ENCODE data around the gene OSBPL8.
A peak's percentile ranks its signal among the peaks of the same experiment; 100 is the strongest.

Gene OSBPL8

DNA sequence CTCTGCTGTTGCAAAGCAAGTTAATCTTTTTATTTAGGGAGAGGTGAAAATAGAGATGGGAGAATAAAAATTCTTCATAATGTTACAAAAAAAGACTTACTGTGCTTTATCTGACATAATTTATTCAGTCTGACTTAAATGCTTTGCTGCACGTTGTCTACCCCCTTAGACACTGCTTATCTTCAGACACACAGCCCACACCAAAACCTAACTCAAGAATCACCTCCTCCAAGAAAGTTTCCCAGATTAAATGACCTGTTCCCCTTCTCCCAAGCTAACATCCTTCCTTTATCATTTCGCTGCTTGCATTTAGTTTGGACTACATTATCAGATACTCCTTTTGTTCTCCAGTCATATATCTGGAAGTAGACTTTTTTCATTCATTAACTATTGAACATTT lies 3.8 kb downstream of the OSBPL8 start:
- DNase-seq, result no peak

DNA sequence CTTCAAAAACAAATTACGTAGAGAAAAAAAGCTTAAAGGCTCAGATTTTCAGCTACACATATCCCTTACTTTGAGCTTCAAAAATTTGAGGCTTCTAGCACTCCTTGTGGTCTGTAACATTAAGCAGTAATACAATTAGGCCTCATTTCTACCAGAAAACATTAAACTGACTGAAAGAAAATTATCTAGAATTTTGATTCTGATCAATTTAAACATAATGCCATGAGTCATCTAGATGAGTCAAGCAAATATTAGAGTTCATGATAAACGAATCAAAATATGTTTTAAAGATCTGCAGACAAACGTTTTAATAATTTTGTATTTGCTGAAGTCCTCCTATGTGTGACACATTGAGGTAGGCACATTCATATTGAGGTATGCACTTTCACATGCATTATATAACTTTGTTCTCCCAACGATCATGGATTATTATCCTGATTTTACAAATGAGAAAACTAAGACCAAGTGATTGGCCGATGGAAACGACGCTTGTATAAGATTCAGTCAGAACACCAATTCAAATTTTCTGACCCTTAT lies 4.3 kb downstream of the OSBPL8 start:
- DNase-seq, result peak in 1 of 6 experiments; percentile 6

DNA sequence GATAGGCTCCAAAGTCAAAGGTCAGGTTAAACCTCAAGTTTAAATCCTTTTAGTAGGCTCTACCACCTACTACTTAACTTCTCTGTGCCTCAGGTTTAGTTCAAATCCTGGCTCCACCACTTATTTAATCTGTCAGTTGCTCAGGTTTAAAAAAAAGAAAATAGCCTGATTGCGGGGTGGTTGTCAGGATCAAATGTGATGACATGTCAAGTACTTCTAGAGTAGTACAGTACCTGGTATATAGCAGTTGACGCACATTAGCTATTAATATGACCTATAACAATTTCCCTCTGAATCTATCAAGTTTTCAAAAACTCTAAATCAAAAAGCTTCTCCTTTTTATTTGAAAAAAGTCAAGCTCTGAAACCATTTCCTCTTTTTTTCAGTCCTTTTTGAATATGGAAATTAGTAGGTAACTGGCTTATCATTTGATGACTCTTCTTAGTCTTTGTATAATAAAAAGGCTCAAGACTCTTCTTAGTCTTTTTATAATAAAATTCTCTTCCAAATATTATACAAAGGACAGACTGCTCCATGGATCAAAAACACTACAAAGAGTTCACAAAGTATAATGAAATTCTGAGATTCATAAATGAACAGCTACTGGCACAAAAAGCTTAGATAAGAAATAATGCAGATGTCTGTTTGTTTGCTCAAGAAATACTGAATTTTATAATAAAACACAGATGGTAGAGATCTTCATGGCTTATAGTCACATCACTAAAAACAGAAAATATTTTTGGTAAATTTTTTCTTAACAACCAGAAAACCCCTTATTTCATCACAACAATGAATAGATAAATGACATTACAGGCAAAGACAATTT lies 5.0 kb downstream of the OSBPL8 start:
- DNase-seq, result no peak

DNA sequence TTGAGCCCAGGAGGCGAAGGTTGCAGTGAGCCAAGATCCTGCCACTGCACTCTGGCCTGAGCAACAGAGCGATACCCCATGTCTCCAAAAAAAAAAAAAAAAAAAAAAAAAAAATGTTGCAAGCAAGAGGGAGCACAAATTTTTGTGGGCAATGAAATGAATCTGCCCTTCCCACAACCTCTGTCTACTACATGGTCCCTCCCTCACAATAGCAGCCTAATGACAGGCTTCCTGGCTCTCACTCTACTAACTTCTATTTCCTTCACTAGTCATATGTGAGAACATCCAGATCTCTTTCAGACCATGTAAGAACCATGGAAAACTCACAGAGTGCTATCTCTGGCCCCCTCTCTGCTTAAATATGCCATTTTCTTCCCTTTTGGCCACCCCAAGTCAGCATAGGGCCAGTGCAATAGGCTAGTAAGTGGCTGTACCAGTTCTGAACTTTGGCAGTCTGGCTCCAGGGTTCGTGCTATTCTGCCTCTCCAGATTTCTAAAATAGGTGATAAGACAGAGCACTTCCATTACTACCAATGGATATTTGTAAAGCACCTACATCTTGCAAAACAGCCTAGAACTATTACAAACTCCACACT lies 7.1 kb downstream of the OSBPL8 start:
- DNase-seq, result peak in 1 of 6 experiments; percentile 3

DNA sequence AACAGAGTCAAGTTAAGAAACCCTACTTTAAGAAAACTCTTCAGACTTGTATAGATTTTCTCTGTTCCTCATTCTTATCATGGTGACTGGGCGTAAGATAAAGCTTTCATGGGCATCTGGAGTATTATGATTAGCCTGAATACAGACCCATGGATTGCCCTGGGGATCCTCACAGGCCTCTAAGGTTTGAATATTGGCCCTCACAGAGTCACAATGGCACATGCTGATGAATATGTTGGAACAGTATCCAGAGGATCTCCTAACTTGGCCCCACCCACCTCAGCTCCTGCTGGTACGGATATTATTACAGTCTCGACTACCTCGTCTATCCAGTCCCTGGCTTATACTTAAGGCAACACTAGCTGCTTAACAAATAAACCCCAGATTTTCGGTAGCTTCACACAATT lies 8.1 kb downstream of the OSBPL8 start:
- DNase-seq, result no peak

DNA sequence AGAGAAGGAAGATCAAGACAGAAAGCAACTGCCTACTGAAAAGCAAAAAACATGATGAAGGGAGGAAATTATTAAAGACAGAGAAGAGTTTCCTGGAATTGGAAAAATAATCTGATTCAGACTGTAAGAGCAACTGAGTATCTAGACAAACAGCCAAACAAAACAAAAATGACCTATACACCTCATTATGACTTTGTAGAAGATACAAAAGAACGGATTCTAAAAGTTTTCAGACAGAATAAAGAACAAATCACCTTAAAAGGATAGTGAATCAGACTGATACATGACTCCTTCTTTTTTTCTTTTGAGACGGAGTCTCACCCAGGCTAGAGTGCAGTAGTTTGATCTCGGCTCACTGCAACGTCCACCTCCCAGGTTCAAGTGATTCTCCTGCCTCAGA lies 10.4 kb downstream of the OSBPL8 start:
- DNase-seq, result no peak

DNA sequence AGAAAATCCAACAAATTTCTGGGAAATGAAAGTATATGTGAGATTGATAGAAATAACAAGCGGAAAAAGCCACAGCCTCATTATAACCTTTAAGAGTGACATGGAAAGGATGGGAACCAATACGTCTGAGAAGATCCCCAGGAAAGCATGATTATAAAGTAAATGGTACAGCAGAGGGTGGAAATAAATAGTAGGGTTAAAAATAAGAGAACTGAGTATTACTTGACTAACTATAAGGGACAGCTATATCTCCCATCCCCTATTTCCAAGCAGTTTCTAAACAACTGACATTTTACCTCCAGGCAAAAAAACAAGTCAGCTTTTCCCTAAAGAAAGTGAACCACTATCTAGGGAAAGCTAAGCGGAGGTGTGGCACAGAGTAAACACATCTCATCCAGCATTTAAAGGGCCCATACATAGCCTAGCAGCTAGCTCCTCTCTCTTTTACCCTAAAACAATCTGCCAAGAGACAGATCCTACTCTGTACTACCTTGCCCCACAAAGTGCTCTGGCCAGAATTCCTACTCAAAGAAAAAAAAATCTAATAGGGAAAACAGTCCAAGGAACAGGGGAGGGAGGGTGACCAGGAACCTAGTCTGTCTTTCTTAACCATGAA lies 11.2 kb downstream of the OSBPL8 start:
- no peak for DNase-seq

DNA sequence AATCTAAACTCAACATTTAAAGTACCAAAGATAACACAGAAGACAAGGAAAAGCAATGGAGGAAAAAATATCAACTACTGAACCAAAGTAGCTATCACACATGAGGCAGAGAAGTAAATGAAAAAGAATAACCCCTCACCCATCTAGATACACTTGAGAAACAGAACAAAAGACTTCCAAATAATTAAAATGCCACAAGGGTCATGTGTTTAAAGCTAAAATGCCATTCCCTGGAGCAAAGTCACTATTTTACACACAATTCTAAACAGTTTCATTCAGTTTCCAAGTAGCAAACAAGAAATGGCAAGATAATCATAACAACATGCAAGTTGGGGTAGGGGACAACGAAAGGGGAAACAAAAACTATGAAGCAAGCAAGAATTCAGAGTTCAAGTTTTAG lies 12.0 kb downstream of the OSBPL8 start:
- no peak for DNase-seq

DNA sequence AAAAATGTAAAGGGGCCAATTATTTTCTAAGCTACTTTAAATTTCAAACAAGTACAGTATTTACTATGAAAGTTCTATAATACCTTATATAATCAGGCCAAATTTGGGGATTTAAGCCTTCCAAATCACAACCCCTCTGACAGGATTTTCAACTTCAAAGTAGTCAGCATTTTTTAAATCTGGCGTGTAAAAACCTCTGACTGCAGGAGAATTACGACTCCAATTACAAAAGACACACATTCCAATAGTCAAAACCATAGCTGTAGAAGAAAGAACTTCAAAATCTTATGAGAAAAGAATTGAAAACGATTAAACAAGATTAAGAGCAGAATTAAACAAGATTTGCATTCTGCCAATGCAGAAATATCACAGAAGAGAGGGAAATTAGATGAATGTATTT lies 12.7 kb downstream of the OSBPL8 start:
- no peak for DNase-seq

DNA sequence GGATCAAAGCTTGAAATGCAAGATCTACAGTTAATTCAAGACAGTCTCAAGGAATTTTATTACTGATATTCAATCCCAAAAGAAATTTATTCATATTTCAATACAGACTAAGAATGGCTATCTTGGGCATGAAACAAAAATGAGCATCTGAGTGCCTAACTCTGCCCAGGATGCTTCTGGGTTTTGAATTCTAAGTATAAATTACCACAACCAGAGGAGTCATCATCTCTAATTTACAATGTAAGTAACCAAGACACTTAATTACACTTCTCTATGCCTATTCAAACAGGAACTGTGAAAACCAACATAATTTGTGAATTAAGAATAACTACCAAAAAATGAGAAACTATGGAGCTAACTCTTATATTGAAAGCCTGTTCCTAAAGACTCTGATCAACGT lies 14.1 kb downstream of the OSBPL8 start:
- DNase-seq, result no peak

DNA sequence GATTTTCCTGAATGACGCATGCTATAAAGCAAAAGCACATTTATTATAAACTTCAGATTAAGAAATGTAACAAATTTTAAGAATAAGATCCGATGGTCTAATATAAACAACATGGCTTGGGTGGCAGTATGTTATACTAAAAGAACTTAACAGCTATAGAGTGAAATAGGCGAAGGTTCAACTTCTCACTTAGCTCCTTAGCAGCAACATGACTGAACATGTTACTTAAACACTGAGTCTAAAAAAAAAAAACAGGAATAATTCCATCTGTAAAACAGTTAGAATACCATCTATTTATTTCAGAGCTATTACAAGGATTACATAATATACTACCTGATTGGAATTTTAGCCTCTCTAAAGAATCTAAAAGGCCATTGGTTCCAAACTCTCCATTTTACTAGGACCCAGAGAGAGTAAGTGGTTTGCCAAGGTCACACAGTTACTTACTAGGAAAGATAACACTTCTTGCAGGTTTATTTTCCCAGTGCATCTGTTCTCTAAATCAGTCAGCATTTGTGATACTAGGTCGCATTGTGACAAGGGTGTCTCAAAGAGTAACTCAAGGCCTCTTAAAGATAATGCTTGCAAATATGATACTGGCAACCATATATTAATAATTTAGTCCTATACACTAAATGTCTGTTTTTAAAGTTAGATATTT lies 14.8 kb downstream of the OSBPL8 start:
- no peak for DNase-seq

DNA sequence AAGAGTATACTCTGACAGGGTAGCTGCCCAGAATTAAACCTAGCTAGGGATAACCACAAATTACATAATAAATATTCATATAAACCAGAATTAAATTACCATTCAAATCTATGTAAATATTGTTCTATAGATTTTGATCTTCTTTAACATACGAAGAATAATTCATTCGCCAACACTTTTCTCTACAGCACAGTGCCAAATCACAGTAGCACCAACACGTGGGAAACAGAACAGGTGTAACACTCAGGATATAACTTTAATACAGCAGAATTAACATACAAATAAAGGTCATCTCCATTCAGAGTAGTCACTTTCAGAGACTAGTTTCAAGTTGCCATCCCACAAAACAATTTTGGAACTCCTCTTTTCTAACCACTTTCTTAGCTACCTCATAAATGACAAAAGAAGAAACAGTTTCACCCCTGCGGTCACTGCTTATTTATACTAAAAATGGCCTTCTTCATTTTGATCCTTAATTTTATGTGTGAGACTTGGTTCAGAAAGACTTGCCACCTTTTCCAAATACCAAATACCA lies 15.7 kb downstream of the OSBPL8 start:
- DNase-seq, result no peak

DNA sequence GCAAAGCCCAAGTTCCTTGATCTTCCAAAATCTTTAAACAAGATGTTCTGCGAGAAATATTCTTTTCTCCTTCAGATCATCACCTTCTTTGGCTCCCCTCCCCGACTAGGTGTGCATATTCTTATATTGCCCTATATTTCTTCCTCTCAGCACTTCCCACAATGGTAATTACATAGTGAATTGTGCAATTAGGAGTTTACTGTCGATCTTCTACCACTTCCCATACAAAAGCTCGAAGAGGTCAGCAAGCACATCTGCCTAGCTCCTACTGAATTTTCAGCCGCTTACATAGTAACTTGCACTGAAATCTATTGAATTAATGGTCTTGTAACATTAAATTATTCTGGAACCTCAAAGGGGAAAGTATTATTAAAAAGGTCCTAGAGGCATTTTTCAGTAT lies 16.7 kb downstream of the OSBPL8 start:
- DNase-seq, result no peak

DNA sequence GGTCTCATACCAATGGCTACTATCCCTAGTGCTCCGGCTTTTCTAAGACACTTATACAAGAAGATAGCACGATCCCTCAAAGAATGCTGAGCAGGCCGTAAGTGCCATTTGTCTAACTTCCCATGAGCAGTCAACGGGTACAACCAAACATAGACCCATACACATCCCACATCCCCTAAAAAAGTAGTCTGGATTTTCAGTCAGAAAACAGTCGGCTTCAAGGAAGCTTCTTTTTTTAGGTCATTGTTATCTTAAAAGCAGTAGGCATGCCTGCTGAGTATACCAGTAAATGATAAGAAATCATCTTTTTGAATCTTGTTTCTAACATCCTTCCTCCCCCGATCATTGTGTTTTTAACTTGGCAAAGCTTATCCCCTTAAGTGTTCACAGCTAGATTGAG lies 19.8 kb downstream of the OSBPL8 start:
- no peak for DNase-seq

DNA sequence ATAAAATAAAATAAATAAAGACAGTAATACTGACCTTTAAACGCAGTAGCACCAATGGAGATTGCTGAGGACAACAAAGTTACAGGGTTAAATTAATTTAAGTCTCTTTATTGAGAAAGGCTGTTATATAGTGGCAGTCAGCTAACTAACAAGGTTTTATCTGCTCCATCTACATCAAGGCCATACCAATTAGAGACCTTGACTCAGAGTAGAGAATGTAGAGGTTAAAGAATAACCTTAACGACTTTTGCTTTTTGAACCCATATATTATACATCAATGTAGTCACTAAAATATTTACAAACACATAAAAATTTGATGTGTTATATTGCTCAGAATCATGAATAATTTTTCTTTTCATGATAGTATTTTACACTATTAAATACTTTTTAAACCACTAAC lies 21.6 kb downstream of the OSBPL8 start:
- no peak for DNase-seq

DNA sequence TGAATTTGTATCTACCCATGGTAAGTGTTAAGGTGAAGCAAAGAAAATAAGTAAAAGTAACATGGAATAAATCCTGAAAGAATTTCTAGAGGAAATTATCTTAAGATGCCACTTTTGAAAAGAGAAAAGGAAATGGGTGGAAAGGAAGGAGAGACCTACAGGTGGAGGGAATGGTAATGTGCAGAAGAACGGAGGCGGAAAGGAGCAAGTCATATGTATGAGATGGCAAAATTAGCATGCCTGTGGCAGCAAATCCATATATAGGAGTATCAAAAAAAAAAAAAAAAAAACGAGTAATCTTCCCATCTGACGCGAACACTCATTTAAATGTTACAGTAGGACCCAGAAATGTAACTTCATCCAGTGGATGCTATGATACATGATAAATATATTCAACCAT lies 23.0 kb downstream of the OSBPL8 start:
- DNase-seq, result no peak

DNA sequence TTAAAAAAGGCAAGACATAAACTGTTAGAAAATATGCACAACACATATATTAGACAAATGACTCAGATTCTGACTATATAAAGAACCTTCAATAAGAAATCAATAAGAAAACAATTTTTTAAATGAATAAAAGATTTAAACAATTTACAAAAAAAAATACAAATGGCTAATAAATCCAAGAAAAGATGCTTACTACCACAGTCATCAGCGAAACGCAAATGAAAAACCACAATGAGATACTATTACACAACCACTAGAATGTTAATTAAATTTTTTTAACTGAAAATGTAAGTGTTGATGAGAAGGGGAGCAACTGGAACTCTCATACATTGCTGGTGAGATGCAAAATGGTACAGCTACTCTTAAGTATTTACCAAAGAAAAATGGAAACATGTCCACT lies 24.4 kb downstream of the OSBPL8 start:
- no peak for DNase-seq

DNA sequence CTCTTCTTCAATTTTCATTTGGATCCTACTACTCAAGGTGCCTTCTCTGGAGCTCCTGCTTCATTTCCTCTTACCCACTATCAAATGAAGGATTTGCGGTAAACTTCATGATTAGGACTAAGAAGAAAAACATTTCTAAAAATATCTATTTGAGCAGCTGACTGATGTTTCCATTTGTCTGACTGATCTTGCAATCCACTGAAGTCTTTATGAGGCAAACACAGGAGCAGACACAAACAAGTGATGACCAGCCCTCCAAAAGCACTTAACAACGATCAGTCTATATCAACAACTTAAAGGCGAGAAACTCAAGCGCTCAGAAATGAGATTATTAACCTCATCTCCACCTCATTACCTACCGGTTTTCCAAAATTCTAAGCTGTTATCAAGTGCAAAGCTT lies 26.2 kb downstream of the OSBPL8 start:
- no peak for DNase-seq

DNA sequence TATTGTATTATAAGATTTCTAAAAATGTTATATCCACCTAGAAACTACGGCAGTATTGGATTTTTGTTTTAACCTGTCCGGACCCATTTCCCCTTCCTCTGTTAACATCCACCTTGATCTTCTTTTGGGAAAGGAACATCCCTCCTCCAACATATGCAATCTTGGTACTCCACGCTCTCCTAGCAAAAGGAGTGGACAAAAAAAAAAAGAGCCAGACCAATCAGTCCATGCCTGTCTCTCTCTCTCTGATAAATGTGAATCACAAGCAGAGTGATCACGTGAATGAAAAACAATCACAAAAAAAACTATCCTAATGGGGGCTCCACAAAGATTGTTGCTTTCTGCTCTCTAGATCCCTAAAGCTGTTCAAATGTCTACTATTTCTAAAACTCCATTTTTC lies 27.1 kb downstream of the OSBPL8 start:
- DNase-seq, result no peak

DNA sequence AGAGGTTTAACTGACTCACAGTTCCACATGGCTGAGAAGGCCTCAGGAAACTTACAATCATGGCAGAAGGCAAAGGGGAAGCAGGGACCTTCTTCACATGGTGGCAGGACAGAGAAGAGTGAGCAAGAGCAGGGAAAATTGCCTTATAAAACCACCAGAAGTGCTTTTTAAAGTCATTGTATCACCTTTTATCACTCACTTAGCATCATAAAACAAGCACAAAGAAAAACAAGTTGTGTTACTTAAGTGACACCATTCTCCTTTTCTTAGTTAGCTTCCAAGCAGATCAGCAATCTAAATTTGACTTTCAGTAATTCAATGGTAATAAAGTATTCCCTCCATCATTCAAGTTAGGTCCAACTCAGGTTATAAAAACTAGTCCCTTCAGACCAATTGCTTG lies 28.5 kb downstream of the OSBPL8 start:
- DNase-seq, result no peak

DNA sequence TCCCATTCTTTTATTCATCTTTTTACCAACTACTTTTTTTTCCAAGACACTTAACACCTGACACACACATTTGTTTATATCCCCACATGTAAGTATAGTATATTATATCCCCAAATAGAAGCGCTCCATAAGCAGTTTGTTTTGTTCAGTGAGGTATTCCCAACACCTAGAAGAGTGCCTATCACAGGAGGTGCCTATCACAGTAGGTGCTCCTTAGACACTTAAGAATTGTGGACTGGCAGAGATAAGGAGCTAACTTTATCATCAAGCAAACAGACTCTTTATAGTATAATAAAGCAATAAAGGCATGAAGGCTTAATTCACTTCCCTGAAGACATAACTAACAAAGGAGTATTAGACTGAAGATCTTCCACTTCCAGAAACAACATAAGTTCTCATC lies 29.1 kb downstream of the OSBPL8 start:
- no peak for DNase-seq

DNA sequence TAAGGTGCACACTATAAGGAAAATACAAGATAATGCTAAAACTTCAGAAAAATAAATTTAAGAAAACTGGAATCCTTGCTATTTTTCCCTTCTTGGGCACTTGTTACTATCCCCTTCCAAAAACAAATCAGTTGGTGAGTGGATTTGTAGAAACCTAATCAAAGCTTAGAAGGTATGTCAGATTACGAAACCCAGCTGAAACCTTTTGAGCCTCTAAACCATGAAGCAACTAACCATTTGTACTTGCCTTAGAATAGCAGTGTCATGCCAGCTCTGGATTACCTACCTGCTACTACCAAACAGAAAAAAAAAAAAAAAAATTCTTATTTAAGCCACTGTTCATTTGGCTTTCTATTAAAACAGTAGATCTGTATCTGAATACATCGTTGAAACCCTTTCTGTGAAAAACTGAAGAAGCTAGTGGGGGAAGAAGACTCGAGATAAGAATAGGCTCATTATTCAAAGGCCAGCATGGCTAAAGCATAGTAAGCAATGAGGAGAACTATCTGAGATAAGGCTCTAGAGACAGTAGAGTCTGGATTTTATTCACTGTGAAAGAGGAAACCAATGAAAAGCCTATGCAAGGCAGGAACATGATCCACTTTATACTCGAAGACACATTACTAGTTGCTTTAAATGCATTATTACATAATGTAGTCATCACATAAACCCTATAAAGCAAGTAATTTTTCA lies 30.2 kb downstream of the OSBPL8 start:
- DNase-seq, result no peak

DNA sequence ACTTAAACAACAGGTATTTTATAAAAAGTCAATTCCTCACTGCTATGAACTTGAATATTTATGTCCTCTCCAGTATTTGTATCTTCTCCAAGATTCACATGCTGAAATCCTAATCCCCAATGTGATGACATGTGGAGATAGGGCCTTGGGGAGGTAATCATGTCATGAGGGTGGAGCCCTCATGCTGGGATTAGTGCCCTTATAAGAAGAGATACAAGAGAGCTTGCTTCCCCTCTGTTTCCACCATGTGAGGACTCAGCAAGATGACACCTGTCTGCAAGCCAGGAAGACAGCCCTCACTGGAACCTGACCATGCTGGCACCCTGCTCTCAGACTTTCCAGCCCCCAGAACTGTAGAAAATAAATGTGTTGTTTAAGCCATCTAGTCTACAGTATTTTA lies 36.2 kb downstream of the OSBPL8 start:
- DNase-seq, result no peak
